HG03045 (cell line): Measurements from ENCODE around the gene ITPKA.
"Not testable (repeated sequence)": the region's sequence is repeated elsewhere in the genome, so short reads cannot be mapped to it uniquely, and the experiment has no call there.

Source experiments
- ATAC-seq: cut with Tn5 transposase; IDR thresholded peaks from one replicate; pipeline ENCODE4 v1.9.1; 2021; ENCODE audit warnings: mild to moderate bottlenecking, moderate library complexity; ENCODE audit not compliant: unreplicated experiment

The ITPKA gene

DNA sequence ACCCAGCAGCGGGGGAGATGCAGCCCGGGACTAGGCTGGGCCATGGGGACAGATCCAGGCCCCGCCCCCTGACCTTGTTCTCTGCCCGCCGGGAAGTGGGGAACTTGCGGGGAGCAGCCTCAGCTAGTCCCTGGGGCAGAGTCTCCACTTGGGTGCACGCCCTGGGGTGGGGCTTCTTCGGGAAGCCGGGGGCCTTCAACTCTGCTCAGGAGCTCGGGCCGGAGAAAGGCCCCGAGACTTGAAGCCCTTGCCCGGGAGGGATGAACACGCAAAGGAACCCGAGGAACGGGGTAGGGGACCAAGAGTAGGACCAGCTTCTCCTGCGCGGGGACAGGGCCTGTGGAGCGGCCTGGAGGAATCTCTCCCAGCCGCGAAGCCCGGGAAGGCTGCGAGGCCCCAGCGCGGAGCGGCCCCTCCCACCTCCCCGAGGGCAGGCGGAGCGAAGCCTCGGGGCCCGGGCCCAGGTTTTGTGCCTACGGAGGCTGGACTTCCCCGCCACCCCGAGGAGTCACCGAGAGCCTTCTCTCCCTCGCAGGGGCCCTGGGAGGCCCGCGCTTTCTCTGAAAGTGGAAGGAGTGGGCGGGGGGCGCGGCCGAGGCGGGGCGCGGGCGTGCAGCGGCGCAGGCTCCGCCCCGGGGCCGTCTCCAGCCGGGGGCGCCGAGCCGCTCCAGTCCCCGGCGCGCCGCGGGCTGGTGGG, at the start of gene ITPKA:
ITPKA (plus strand) TSS at position 670 of the 697 bp plus-strand sequence. CDS start 54 bp downstream, outside the sequence.
- ATAC-seq: peak; percentile 65

DNA sequence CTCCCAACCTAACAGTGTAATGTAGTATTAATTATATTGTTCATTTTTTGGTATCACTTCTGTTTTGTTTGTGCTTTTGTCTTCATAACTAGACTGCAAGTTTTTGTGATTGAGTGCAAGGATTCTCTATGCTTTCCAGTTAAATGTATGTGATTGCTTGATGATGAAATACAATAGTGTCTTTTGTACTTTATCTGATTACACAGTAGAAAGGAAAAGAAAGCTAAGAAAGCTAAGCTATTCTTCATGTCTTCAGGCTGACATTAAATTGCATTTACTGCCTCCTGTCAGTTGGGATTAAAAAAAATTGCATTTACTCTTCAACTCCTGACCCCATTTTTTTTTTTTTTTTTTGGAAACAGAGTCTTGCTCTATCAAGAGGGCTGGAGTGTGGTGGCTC, 48.3 kb upstream of the ITPKA start:
- no peak for ATAC-seq

GRCh38 chr15:41462084-41462795, 31.4 kb upstream of the ITPKA start:
- no peak for ATAC-seq

DNA sequence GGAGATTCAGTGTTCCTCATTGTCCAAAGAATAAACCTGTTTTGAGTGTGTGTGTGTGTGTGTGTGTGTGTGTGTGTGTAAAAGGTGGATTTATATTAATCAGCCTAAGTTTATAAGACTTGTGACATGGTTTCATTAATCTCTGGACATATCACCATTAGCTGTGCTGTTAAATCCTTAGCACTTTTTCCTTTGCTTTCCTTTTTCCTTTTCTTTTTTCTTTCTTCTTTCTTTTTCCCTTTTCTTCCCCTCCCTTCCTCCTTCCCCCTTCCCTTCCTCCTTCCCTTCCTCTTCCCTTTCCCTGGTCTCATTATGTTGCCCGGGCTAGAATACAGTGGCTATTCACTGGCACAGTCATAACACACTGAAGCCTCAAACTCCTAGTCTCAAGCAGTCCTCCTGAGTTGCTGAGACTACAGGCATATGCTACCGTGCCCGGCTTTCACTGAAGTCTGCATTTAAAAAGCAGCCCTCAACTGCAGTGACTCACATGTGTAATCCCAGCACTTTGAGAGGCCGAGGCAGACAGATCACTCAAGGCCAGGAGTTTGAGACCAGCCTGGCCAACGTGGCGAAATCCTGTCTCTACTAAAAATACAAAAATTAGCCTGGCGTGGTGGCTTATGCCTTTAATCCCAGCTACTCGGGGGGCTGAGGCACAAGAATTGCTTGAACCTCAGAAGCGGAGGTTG, 28.6 kb upstream of the ITPKA start:
- ATAC-seq: no peak

DNA sequence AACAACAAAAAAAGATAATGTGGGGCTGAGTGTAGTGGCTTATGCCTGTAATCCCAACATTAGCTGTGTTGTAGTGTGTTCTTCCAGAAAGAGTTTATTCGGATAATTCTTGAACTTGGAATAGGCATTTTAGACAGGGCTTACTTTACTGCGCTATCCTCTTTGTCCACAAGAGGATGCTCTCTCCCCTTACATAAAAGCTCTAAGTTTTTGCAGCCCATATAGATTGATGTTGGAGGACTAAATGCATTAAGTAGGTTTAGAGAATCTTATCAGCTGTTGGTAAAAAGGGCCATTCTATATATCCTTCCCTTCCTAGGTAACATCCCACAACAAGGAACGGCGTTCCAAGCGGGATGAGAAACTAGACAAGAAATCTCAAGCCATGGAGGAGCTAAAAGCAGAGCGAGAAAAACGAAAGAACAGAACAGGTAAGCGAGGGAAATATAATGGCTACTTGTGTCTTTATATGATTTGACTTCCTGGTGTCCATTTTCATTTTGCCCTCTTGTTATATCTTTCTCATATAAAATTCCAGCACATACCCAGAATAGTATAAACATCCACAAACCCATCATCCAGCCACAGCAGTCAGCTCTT, 27.8 kb upstream of the ITPKA start:
- no peak for ATAC-seq

- ATAC-seq: no peak
Measured at GRCh38 chr15:41466711-41467110, 27.0 kb upstream of the ITPKA start.

DNA sequence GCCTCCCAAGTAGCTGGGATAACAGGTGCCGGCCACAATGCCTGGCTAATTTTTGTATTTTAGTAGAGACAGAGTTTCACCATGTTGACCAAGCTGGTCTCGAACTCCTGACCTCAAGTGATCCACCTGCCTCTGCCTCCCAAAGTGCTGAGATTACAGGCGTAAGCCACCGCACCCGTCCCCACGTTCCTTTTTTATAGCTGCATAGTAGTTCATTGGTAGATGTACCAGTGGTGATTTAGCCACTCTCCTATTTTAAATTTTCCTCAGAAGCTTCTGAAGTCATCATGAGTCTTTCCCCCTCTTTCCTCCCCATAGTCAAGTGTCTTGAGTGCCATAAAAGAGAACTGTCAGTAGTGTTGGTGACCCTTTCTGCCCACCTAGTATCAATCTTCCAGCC, 24.0 kb upstream of the ITPKA start:
- ATAC-seq: not testable (repeated sequence)

GRCh38 chr15:41473418-41473817, 20.3 kb upstream of the ITPKA start:
- no peak for ATAC-seq

GRCh38 chr15:41474436-41474835, 19.2 kb upstream of the ITPKA start:
- no peak for ATAC-seq

DNA sequence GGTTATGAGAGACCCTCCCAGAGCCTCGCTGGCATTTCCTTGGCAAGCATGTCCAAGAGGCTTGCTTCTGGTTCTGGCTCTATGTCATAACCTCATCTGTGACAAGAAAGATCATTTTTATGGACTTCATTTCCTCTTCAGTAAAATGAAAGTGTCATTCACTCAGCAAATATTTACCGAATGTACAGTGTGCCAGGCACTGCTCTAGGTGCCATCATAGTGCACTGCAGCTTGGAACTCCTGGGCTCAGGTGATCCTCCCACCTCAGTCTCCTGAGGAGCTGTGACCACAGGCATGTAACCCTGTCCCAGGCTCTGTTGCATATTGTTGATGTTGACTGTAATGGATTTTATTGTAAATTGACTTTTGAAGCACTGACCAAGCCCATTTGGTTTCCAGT, 18.7 kb upstream of the ITPKA start:
- no peak for ATAC-seq

DNA sequence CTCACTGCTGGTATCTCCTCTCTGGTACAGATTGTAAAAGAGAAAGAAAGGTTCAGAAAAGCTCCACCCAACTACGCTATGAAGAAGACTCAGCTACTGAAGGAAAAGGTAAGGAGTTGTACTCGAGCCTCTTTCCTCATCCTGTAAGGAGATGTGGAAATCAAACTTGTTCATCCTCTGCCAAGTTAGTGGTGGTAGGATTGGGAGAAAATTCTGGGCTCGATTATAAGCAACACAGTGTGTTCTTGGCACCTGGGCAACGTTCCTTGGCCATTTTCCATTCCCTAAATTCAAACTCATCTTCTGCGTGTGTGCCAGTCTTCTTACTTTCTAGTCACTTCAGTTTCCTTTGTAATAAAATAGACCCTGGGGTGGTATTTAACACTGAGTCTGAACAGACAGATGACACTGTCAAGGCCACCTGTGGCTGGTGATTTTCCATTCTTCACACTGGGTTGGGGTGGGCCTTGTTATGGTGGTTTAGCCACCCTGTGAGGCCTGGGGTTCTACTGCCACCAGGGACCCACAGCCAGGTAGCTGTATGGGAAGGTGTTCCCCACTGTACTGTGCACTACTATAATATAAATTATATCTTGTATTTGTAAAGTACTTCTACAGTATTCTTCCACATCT, 17.1 kb upstream of the ITPKA start:
- no peak for ATAC-seq

- no peak for ATAC-seq
Measured at GRCh38 chr15:41480396-41481140, 13.1 kb upstream of the ITPKA start.

DNA sequence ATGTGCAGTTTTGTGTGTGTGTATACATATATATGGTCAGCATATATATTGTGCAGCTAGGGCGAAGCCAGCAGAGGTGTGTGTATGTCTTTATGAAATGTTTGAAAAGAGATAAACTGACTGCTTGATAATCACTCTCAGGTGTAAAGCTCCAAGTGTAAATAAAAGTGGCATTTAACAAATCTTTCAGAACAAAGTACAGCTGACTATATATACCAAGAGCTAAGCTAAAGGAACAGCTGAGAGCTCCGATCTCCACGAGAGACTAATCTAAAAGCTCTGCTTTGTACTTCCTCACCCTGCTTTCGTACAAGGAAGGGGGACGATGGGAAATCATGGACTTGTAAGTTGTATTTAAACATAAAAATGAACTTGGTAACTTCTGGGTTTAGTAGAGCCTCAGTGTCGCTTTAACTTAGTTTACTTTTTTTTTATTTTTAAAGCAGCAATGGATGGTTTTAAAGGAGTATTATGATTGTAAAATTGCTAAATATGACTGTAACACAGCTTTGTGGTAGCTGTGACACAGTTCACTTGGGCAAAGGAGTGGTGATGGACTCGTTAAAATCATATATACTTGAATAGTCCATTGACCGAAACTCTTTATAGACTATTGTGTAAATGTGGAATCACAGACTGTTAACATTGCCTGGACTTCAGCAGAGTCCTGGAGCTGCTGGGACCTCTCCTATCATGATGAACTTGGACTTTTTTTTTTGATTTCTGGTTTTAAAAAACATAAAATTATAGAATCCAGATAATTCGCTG, 11.4 kb upstream of the ITPKA start:
- no peak for ATAC-seq

- peak; percentile 61 for ATAC-seq
Measured at GRCh38 chr15:41483115-41483514, 10.6 kb upstream of the ITPKA start.

GRCh38 chr15:41483519-41483918, 10.2 kb upstream of the ITPKA start:
- no peak for ATAC-seq

- ATAC-seq: no peak
Measured at GRCh38 chr15:41484937-41485625, 8.6 kb upstream of the ITPKA start.

DNA sequence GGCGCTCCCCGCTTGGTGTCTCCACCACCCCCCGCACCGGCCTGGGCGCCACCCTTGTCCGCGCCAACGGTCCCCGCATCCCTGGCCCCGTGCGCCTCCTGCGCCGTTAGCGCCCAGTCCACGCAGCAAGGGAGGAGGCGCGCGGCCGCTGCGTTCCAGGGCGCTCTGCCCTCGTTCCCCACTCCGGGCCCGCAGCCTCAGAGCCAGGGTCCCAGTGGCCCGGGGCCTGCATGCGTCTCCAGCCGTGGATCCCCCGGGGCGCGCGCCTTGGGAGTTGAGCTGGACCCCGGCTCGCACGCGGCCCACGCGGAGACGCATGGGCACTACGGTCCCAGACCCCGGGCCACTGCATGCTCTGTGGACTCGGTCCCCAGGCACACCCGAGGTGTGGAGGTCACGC, 7.4 kb upstream of the ITPKA start:
- ATAC-seq: no peak

- no peak for ATAC-seq
Measured at GRCh38 chr15:41487381-41487780, 6.3 kb upstream of the ITPKA start.

DNA sequence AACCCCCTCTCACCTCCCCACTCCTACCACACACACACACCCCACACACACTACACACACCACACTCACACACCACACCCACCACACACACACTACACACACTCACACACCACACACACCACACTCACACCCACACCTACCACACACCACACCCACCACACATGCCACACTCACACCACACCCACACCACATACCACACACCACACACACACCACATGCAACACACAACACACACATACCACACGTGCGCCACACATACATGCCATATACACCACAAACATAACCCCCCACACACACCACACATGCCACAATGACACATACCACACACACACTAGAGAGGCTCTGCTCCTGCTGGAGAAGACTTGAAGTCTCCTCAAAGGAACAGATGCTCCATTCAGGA, 5.9 kb upstream of the ITPKA start:
- no peak for ATAC-seq
